CD4-positive, alpha-beta T cell treated with Interferon alpha-2 for 1 hour (primary cell): ENCODE measurements around the gene TRIM17.
"Not testable (repeated sequence)": the region's sequence is repeated elsewhere in the genome, so short reads cannot be mapped to it uniquely, and the experiment has no call there.

Source experiments
- DNase-seq, 2 donors: peaks; one replicate each; pipeline ENCODE4 v3.0.0-alpha.2; 2020 to 2022

The TRIM17 gene

DNA sequence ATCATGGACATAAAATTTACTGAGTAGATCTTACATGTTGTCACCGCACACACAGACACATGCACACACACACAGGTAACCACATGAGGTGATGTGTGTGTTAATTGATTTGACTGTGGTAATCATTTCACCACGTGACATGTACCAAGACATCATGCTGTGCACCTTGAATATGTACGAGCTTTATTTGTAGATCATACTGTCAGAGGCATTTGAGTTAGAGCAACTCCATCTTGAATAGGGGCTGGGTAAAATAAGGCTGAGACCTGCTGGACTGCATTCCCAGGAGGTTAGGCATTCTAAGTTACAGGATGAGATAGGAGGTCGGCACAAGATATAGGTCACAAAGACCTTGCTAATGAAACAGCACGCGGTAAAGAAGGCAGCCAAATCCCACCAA, 31.7 kb upstream of the TRIM17 start:
- no peak for DNase-seq

DNA sequence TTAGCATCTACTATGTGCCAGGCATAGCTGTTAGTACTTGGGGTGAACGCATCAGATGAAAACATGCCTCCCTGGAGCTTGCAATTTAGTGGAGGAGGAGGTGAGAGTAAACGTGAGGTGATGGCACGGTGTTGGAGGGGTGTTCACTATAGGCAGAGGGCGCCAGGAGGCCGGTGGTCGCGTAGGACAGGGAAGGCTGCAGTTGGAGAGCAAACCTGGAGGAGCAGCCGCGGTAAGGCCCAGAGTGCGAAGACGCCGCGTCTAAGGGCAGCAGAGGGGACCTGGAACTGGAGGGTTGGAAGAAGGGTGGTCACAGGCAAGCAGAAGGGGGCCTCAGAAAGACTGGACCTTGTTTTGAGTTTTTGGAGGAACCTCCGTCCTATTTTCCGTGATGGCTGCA, 30.2 kb upstream of the TRIM17 start:
- DNase-seq = no peak

GRCh38 chr1:228445843-228446650, 29.4 kb upstream of the TRIM17 start:
- peak; percentile 14 to 35 for DNase-seq

GRCh38 chr1:228445490-228445842, 28.8 kb upstream of the TRIM17 start:
- DNase-seq = no peak

GRCh38 chr1:228443395-228443794, 26.7 kb upstream of the TRIM17 start:
- DNase-seq = no peak

DNA sequence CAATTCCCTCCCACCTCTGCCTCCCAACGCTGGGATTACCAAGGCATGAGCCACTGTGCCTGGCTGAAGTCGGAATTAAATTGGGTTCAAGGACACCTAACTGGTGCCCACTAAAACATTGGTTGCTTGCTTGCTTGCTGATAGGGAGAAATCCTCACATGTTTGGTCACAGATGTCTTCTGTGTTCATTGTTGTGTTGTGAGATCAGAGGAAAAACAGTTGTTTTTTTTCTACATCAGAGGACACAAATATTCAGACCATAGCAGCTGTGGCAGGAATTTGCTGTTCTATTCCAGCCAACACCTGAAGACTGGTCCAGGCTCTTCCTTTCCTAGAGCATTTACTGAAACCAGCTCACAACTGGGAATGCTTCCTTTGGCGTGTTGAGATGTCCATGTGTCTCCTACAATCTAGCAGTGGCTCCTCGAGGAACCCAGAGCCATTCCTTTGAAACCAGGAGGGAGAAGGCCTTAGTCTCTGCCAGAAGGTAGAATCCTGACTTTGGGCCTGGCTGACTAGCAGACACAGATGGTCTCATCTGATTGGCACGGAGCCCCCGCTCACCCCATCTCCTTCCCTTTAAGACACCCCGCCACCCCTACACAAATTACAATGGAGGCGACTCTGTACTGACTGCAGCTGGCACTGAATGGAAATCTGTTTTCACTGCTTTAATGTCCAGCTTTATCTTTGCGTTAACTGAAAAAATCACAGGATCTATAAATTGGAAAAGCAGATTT, 24.3 kb upstream of the TRIM17 start:
- no peak for DNase-seq

- no peak for DNase-seq
Measured at GRCh38 chr1:228438266-228438665, 21.6 kb upstream of the TRIM17 start.

GRCh38 chr1:228437424-228437962, 20.8 kb upstream of the TRIM17 start:
- DNase-seq = no peak

GRCh38 chr1:228434689-228435088, 18.0 kb upstream of the TRIM17 start:
- no peak for DNase-seq

- DNase-seq = not testable (repeated sequence)
Measured at GRCh38 chr1:228433337-228434053, 16.8 kb upstream of the TRIM17 start.

- DNase-seq = no peak
Measured at GRCh38 chr1:228430243-228430642, 13.6 kb upstream of the TRIM17 start.

GRCh38 chr1:228429698-228430097, 13.0 kb upstream of the TRIM17 start:
- no peak for DNase-seq

- no peak for DNase-seq
Measured at GRCh38 chr1:228429007-228429406, 12.3 kb upstream of the TRIM17 start.

DNA sequence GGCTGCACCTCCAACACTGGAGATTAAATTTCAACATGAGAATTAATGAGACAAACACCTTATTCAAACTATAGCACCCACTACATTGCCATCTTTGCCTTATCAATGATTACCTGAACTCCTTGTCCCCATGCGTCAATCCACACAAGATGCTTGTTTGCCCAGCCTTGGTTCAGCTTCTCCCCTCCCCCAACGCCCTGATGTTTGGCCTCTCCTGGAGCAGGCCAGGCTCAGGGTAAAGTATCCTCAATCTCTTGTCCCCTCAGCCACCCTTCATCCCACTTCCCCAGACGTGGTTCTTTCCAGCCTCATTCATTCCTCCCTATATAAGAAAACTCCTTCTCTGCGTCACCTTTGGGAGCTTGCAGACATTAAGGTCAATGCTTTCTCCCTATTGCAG, 11.8 kb upstream of the TRIM17 start:
- DNase-seq = no peak

GRCh38 chr1:228426518-228427175, 10.0 kb upstream of the TRIM17 start:
- DNase-seq = no peak

GRCh38 chr1:228424685-228425660, 8.3 kb upstream of the TRIM17 start:
- no peak for DNase-seq

GRCh38 chr1:228423404-228424053, 6.9 kb upstream of the TRIM17 start:
- DNase-seq = no peak

DNA sequence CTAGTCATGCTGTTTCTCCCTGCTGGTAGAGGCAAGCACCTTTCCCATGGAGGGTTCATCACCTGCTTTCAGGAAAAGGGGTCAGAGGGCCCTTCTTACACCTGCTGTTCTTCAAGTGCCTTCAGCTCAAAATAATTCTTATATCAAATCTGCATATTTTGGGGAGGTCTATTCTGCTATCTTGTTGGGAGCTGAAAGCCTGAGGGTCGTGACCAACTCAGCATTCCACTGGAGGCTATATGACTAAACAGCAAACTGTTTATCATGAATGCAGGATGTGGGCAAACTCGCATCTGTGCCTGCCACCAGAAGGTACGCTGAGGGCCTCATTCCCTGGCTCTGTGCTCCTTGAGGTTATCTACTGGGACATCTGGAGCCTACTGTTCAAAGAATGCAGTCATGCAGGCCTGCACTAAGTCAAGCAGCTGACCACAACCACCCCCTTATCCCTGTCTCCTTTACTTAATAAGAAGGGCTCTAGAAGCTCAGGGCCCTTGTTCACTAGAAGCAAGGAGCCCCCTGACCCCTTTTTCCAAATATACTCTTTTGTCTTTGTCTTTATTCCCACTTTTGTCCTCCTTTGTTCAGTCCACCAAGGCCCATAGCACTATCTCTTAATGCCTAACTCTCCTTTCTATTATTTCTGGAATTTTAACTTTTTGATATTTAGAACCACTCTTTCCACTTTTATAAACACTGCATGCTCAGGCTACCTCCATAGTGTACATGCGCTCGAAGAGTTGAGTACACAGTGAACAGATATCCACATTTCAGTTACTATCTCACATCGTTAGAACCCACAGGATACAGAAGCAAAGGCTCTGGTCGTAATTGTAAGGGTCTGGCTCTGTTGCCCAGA, 4.5 kb upstream of the TRIM17 start:
- DNase-seq = no peak

- no peak for DNase-seq
Measured at GRCh38 chr1:228417483-228418203, 982 bp upstream of the TRIM17 start.
